Smooth muscle cell (in vitro differentiated cells): ENCODE results near the gene CCL21. TPM values are rescaled to one million over a fixed set of nuclear protein-coding genes. Genes with fewer than 3 reads are reported as not detected.

Source experiments
- DNase-seq: peaks from one replicate; lab custom pipeline; 2025; ENCODE audit not compliant: unreplicated experiment; lab: John Stamatoyannopoulos, UW
- H2AFZ ChIP-seq: fragments of 200-600 bp; sonication (generic); 2 replicates; pipeline ENCODE4 v1.6.0; 2016; ENCODE audit warnings: antibody characterized with exemption, low read depth, mild to moderate bottlenecking
- H3F3A ChIP-seq: fragments of 200-600 bp; sonication (generic); 2 replicates; pipeline ENCODE4 v1.6.0; 2017; ENCODE audit warnings: antibody characterized with exemption, low read depth
- H3K27ac ChIP-seq: fragments of 200-600 bp; sonication (generic); 2 replicates; pipeline ENCODE4 v1.5.1; 2016; ENCODE audit warnings: low read depth, mild to moderate bottlenecking
- H3K27me3 ChIP-seq: fragments of 200-600 bp; sonication (generic); 2 replicates; pipeline ENCODE4 v1.6.1; 2016; ENCODE audit warnings: low read depth, mild to moderate bottlenecking
- H3K36me3 ChIP-seq: fragments of 200-600 bp; sonication (generic); 2 replicates; pipeline ENCODE4 v1.5.1; 2016; ENCODE audit warnings: low read depth
- H3K4me1 ChIP-seq: fragments of 200-600 bp; sonication (generic); 2 replicates; pipeline ENCODE4 v1.5.1; 2016; ENCODE audit warnings: low read depth
- H3K4me2 ChIP-seq: fragments of 200-600 bp; sonication (generic); 2 replicates; pipeline ENCODE4 v1.6.0; 2016; ENCODE audit warnings: mild to moderate bottlenecking
- H3K4me3 ChIP-seq: fragments of 200-600 bp; sonication (generic); 2 replicates; pipeline ENCODE4 v1.5.1; 2016; ENCODE audit warnings: mild to moderate bottlenecking
- H3K79me2 ChIP-seq: fragments of 200-600 bp; sonication (generic); 2 replicates; pipeline ENCODE4 v1.6.0; 2016; ENCODE audit warnings: low read depth, mild to moderate bottlenecking
- H3K9ac ChIP-seq: fragments of 200-600 bp; sonication (generic); 2 replicates; pipeline ENCODE4 v1.6.0; 2016; ENCODE audit warnings: low read depth
- H3K9me3 ChIP-seq: fragments of 200-600 bp; sonication (generic); replicated peaks from 2 replicates; pipeline ENCODE4 v1.5.1; 2016; ENCODE audit warnings: low read depth
- H4K20me1 ChIP-seq: fragments of 200-600 bp; sonication (generic); 2 replicates; pipeline ENCODE4 v1.6.0; 2016; ENCODE audit warnings: low read depth
- CTCF ChIP-seq: fragments of 200-600 bp; sonication (generic); IDR thresholded peaks from 2 replicates; pipeline ENCODE4 v1.5.1; 2017; ENCODE audit warnings: borderline replicate concordance, mild to moderate bottlenecking, antibody characterized with exemption; ENCODE audit not compliant: insufficient read depth, poor library complexity, severe bottlenecking
- WGBS: methylation state at CpG from one replicate; pipeline ENCODE4 v1.1.7; 2016; ENCODE audit warnings: low lambda C conversion rate; 5-methylcytosine and 5-hydroxymethylcytosine counted together
- polyA plus RNA-seq: library from polyadenylated mRNA; unstranded; fragments of >200 nt; fragmentation: Nextera tagmentation; extraction: Ambion mirVana; gene quantifications from 2 replicates; pipeline ENCODE4 v1.2.1, GENCODE V29; 2016
- small RNA-seq: library from RNA; depleted of rRNA; stranded (forward); fragments of <200 nt; gene quantifications from one replicate; pipeline ENCODE3, GENCODE V24; 2014
- total RNA-seq: library from RNA; depleted of rRNA; stranded (reverse); fragments of >200 nt; gene quantifications from 2 replicates; pipeline ENCODE4 v1.2.3, GENCODE V29; 2014

CCL21 gene
- total and polyA plus RNA-seq, 2 experiments from 2014 or later: not detected

GRCh38 chr9:34659592-34660253 is 50.2 kb downstream of the CCL21 start:
- TF ChIP-seq CTCF: no peak
- H3K4me3 ChIP-seq: no peak overlapping the region
- no peaks in the 10 kb centered on the region for H3K9me3 ChIP-seq
- H3K36me3 ChIP-seq: no peaks in the 10 kb centered on the region
- H3K4me1 ChIP-seq: peaks cover 4% of the 10 kb centered on the region
- no peaks in the 10 kb centered on the region for H4K20me1 ChIP-seq
- H3K27ac ChIP-seq: no peak overlapping the region
- no peak overlapping the region for H3K9ac ChIP-seq
- no peak for DNase-seq
- H2AFZ ChIP-seq: no peak overlapping the region
- no peak overlapping the region for H3K4me2 ChIP-seq
- no peaks in the 10 kb centered on the region for H3K79me2 ChIP-seq
- peaks cover 6% of the 10 kb centered on the region for H3F3A ChIP-seq
- H3K27me3 ChIP-seq: no peaks in the 10 kb centered on the region
- 92% methylated on average over 8 of the region's 8 CpGs for WGBS

Small RNAs within 50 kb of the gene (small RNA-seq; reads per million reads assigned to genes)
- gene CCL27: not detected

Other genes starting within 250 kb of the CCL21 start
- gene ENHO, start 187.1 kb downstream of the CCL21 start, total RNA-seq: not detected in 2 replicates
- gene ENHO, start 187.1 kb downstream of the CCL21 start, polyA plus RNA-seq: 0.97 and 1.7 TPM in 2 replicates
- gene CNTFR, start 120.4 kb downstream of the CCL21 start, total RNA-seq: 4.3 and 8.6 TPM in 2 replicates
- gene CNTFR, start 120.4 kb downstream of the CCL21 start, polyA plus RNA-seq: 16.4 and 17.8 TPM in 2 replicates
- 10.9 and 11.3 TPM in 2 replicates for gene RPP25L, start 98.0 kb downstream of the CCL21 start, total RNA-seq
- gene RPP25L, start 98.0 kb downstream of the CCL21 start, polyA plus RNA-seq: 20.9 and 27.5 TPM in 2 replicates
- gene DCTN3, start 89.6 kb downstream of the CCL21 start, total RNA-seq: 76.4 and 87.6 TPM in 2 replicates
- gene DCTN3, start 89.6 kb downstream of the CCL21 start, polyA plus RNA-seq: 142 and 164 TPM in 2 replicates
- gene ARID3C, start 81.1 kb downstream of the CCL21 start, total RNA-seq: not detected in 2 replicates
- gene ARID3C, start 81.1 kb downstream of the CCL21 start, polyA plus RNA-seq: 0.40 and 0.45 TPM in 2 replicates
- 99.6 and 105 TPM in 2 replicates for gene SIGMAR1, start 72.3 kb downstream of the CCL21 start, total RNA-seq
- 152 and 192 TPM in 2 replicates for gene SIGMAR1, start 72.3 kb downstream of the CCL21 start, polyA plus RNA-seq
- 25.9 and 32.9 TPM in 2 replicates for gene GALT, start 63.5 kb downstream of the CCL21 start, total RNA-seq
- 46.4 and 52.2 TPM in 2 replicates for gene GALT, start 63.5 kb downstream of the CCL21 start, polyA plus RNA-seq
- 44.5 and 72.1 TPM in 2 replicates for gene IL11RA, start 58.0 kb downstream of the CCL21 start, total RNA-seq
- 69.8 and 99.8 TPM in 2 replicates for gene IL11RA, start 58.0 kb downstream of the CCL21 start, polyA plus RNA-seq
- 3.6 TPM in 1 of 2 replicates, not detected in the other for gene CCL27, start 47.5 kb downstream of the CCL21 start, total RNA-seq
- 1.0 TPM in 2 replicates for gene CCL27, start 47.5 kb downstream of the CCL21 start, polyA plus RNA-seq
- gene CCL19, start 18.9 kb downstream of the CCL21 start, total RNA-seq: not detected in 2 replicates
- gene CCL19, start 18.9 kb downstream of the CCL21 start, polyA plus RNA-seq: not detected in 2 replicates
- 0.22 and 0.49 TPM in 2 replicates for gene PHF24, start 248.1 kb upstream of the CCL21 start, total RNA-seq
- gene PHF24, start 248.1 kb upstream of the CCL21 start, polyA plus RNA-seq: 0.07 and 0.90 TPM in 2 replicates